Hypothalamus (tissue), 51 donors: ENCODE results near the gene ARHGEF18.
"Not testable (repeated sequence)": the region's sequence is repeated elsewhere in the genome, so short reads cannot be mapped to it uniquely, and the experiment has no call there.

ENCODE experiments used
- DNase-seq, 51 donors: peaks; one replicate each; lab custom pipeline; 2025; lab: John Stamatoyannopoulos, UW

ARHGEF18 gene

GRCh38 chr19:7348587-7349230 is at the start of gene ARHGEF18:
Gene ARHGEF18 (plus strand): TSS chr19:7348937. CDS start chr19:7362891, 13,954 bp downstream.
- peak in 2 of 51 donors; percentile 0 to 20 for DNase-seq

GRCh38 chr19:7301525-7301924 is 47.2 kb upstream of the ARHGEF18 start:
- no peak for DNase-seq

- DNase-seq: no peak
Observed at GRCh38 chr19:7303470-7303869, 45.3 kb upstream of the ARHGEF18 start.

- no peak for DNase-seq
Observed at GRCh38 chr19:7304200-7304599, 44.5 kb upstream of the ARHGEF18 start.

GRCh38 chr19:7307590-7308218 is 41.0 kb upstream of the ARHGEF18 start:
- DNase-seq: no peak

GRCh38 chr19:7308327-7308726 is 40.4 kb upstream of the ARHGEF18 start:
- DNase-seq: not testable (repeated sequence)

- DNase-seq: no peak
Observed at GRCh38 chr19:7311911-7312310, 36.8 kb upstream of the ARHGEF18 start.

- no peak for DNase-seq
Observed at GRCh38 chr19:7312816-7313215, 35.9 kb upstream of the ARHGEF18 start.

- no peak for DNase-seq
Observed at GRCh38 chr19:7318176-7318575, 30.6 kb upstream of the ARHGEF18 start.

GRCh38 chr19:7326105-7326877 is 22.4 kb upstream of the ARHGEF18 start:
- DNase-seq: no peak

- no peak for DNase-seq
Observed at GRCh38 chr19:7327802-7328201, 20.9 kb upstream of the ARHGEF18 start.

- DNase-seq: no peak
Observed at GRCh38 chr19:7328647-7329046, 20.1 kb upstream of the ARHGEF18 start.

GRCh38 chr19:7331446-7331845 is 17.3 kb upstream of the ARHGEF18 start:
- DNase-seq: no peak

- no peak for DNase-seq
Observed at GRCh38 chr19:7333198-7334118, 15.3 kb upstream of the ARHGEF18 start.

GRCh38 chr19:7336321-7336973 is 12.3 kb upstream of the ARHGEF18 start:
- no peak for DNase-seq

GRCh38 chr19:7337380-7338194 is 11.2 kb upstream of the ARHGEF18 start:
- DNase-seq: peak in 10 of 51 donors; percentile 1 to 33 (median 10)

- DNase-seq: peak in 50 of 51 donors; percentile 3 to 90 (median 60)
Observed at GRCh38 chr19:7340959-7341837, 7.5 kb upstream of the ARHGEF18 start.

- no peak for DNase-seq
Observed at GRCh38 chr19:7342143-7342542, 6.6 kb upstream of the ARHGEF18 start.
